Left ventricle myocardium inferior (tissue), 1 donor: ENCODE data around the gene DNAH2. TPM values are rescaled to one million over a fixed set of nuclear protein-coding genes. Genes with fewer than 3 reads are reported as not detected.
"Not testable (repeated sequence)": the region's sequence is repeated elsewhere in the genome, so short reads cannot be mapped to it uniquely, and the experiment has no call there.

Experiments
- DNase-seq: peaks from one replicate; pipeline ENCODE4 v3.0.0-alpha.2; 2020
- H3K27ac ChIP-seq: fragments of 200-600 bp; replicated peaks from 2 replicates; pipeline ENCODE4 v1.8.0; 2021
- H3K27me3 ChIP-seq: fragments of 200-600 bp; 2 replicates; pipeline ENCODE4 v1.8.0; 2021; ENCODE audit warnings: low read depth
- H3K36me3 ChIP-seq: fragments of 200-600 bp; 2 replicates; pipeline ENCODE4 v1.8.0; 2021
- H3K4me1 ChIP-seq: fragments of 200-600 bp; 2 replicates; pipeline ENCODE4 v1.8.0; 2021
- H3K4me3 ChIP-seq: fragments of 200-600 bp; 2 replicates; pipeline ENCODE4 v1.8.0; 2021; ENCODE audit warnings: mild to moderate bottlenecking, moderate library complexity
- H3K9me3 ChIP-seq: fragments of 200-600 bp; replicated peaks from 2 replicates; pipeline ENCODE4 v1.8.0; 2021
- intact Hi-C: fragments of 100-400 bp; cut with micrococcal nuclease; formaldehyde crosslinking; loops from one replicate; pipeline ENCODE4 v1.11.0; 2022
- total RNA-seq: library from RNA; stranded (reverse); fragmentation: NEBNext Ultra II Directional; extraction: Animal tissue kit (Norgen Biotek cat#: 25700); gene quantifications from one replicate; pipeline ENCODE4 v1.2.1, GENCODE V29; 2021
- TF ChIP-seq, protein P1 (sequence below): fragments of 200-600 bp; IDR thresholded peaks from 2 replicates; pipeline ENCODE4 v1.8.0; 2021; ENCODE audit warnings: antibody characterized with exemption, mild to moderate bottlenecking, borderline replicate concordance
- donor health status: DM: no; HTN: yes; CAD: no; lungs with severe emphysema.

DNAH2 gene
- total RNA-seq, 1 donor from 2014 or later: 0.33 TPM

- intact Hi-C loops: no loop called here
- Histone ChIP-seq H3K9me3 (no peaks in the 10 kb centered on the region), H3K4me1 (peaks cover under 1% of the 10 kb centered on the region), H3K36me3 (no peaks in the 10 kb centered on the region), H3K4me3 (no peak overlapping the region), H3K27ac (no peak overlapping the region), H3K27me3 (peaks cover 36% of the 10 kb centered on the region)
- no peak for DNase-seq
- TF ChIP-seq, protein P1, sequence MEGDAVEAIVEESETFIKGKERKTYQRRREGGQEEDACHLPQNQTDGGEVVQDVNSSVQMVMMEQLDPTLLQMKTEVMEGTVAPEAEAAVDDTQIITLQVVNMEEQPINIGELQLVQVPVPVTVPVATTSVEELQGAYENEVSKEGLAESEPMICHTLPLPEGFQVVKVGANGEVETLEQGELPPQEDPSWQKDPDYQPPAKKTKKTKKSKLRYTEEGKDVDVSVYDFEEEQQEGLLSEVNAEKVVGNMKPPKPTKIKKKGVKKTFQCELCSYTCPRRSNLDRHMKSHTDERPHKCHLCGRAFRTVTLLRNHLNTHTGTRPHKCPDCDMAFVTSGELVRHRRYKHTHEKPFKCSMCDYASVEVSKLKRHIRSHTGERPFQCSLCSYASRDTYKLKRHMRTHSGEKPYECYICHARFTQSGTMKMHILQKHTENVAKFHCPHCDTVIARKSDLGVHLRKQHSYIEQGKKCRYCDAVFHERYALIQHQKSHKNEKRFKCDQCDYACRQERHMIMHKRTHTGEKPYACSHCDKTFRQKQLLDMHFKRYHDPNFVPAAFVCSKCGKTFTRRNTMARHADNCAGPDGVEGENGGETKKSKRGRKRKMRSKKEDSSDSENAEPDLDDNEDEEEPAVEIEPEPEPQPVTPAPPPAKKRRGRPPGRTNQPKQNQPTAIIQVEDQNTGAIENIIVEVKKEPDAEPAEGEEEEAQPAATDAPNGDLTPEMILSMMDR: no peak
Observed at GRCh38 chr17:7809086-7809790, 91.7 kb downstream of the DNAH2 start.

GRCh38 chr17:7809791-7810343 is 92.3 kb downstream of the DNAH2 start:
- H3K9me3 ChIP-seq, DNase-seq, H3K4me1 ChIP-seq, H3K36me3 ChIP-seq, H3K4me3 ChIP-seq, intact Hi-C loops, H3K27ac ChIP-seq: not testable (repeated sequence)
- H3K27me3 ChIP-seq: peaks cover 31% of the 10 kb centered on the region

DNA sequence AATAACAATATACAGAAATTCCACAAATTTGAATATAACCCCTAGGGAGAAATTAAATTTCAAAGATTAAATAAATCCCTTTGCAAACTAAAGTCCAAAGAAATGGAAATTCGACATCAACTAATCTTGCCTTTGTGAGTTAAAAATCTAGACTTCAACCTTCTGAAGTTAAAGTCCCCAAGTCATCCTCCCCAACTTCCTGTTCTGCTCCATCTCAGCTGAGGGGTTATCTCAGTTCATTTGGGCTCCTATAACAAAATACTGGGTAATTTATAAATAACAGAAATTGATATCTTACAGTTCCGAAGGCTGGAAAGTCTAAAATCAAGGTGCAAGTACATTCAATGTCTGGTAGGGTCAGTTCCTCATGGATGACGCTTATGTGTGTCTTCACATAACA is 93.7 kb downstream of the DNAH2 start:
- intact Hi-C loops: no loop called here
- H3K4me3 ChIP-seq: no peak overlapping the region

GRCh38 chr17:7814969-7815368 is 97.4 kb downstream of the DNAH2 start:
- DNase-seq: no peak
- H3K4me3 ChIP-seq: no peak overlapping the region
- H3K9me3 ChIP-seq: no peaks in the 10 kb centered on the region
- no peaks in the 10 kb centered on the region for H3K36me3 ChIP-seq
- H3K27ac ChIP-seq: no peak overlapping the region
- TF ChIP-seq, protein P1: no peak
- H3K4me1 ChIP-seq: no peaks in the 10 kb centered on the region
- H3K27me3 ChIP-seq: peaks cover 15% of the 10 kb centered on the region
- intact Hi-C loops: no loop called here

More for the DNA sequence above, 93.7 kb downstream of the DNAH2 start:
- TF ChIP-seq, protein P1: no peak
- H3K27ac ChIP-seq: no peak overlapping the region
- DNase-seq: no peak
- H3K36me3 ChIP-seq: no peaks in the 10 kb centered on the region
- H3K27me3 ChIP-seq: peaks cover 28% of the 10 kb centered on the region
- H3K9me3 ChIP-seq: no peaks in the 10 kb centered on the region
- no peaks in the 10 kb centered on the region for H3K4me1 ChIP-seq

- Histone ChIP-seq H3K27ac (no peak overlapping the region), H3K36me3 (no peaks in the 10 kb centered on the region), H3K27me3 (peaks cover 10% of the 10 kb centered on the region), H3K9me3 (no peaks in the 10 kb centered on the region), H3K4me3 (no peak overlapping the region), H3K4me1 (no peaks in the 10 kb centered on the region)
- intact Hi-C loops: no loop called here
- DNase-seq: no peak
- TF ChIP-seq, protein P1: no peak
Observed at GRCh38 chr17:7816926-7817642, 99.5 kb downstream of the DNAH2 start.

DNA sequence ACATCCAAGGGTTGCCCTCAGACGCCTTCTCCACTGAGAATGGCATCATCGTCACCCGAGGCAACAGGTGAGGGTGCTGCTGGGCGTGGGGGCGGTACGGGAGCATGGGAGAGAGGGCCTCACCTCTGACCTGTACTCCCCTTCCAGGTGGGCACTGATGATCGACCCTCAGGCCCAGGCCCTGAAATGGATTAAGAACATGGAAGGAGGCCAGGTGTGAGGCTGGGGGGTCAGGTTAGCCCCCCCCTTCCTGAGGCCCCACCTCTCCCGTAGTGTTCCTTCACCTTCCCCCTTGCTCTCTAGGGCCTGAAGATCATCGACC is 100.1 kb downstream of the DNAH2 start:
- Histone ChIP-seq H3K27me3 (peaks cover 10% of the 10 kb centered on the region), H3K27ac (no peak overlapping the region)
- TF ChIP-seq, protein P1: no peak

More for the DNA sequence above, 100.1 kb downstream of the DNAH2 start:
- Histone ChIP-seq H3K4me3 (no peak overlapping the region), H3K9me3 (no peaks in the 10 kb centered on the region), H3K4me1 (no peaks in the 10 kb centered on the region), H3K36me3 (no peaks in the 10 kb centered on the region)
- no peak for DNase-seq
- intact Hi-C loops: no loop called here
